Endothelial cell of umbilical vein (primary cell): Measurements from ENCODE around the gene DGKB. TPM values are rescaled to one million over a fixed set of nuclear protein-coding genes. Genes with fewer than 3 reads are reported as not detected.

Experiments
- BruUV-seq: library from RNA; stranded (reverse); fragments of 400-500 nt; replicated peaks from 2 replicates; lab custom pipeline; 2021; lab: Mats Ljungman, UMichigan
- CTCF ChIA-PET: fragments of 300-600, 350-600 bp; sonication (Branson Sonifier 250); formaldehyde crosslinking; loops from one replicate; lab custom pipeline; 2021; ENCODE audit warnings: antibody characterized with exemption, inconsistent platforms; lab: Charles Lee
- POLR2A ChIA-PET: fragments of 300-600, 350-600 bp; sonication (Branson Sonifier 250); formaldehyde crosslinking; loops from one replicate; lab custom pipeline; 2021; ENCODE audit warnings: antibody characterized with exemption, inconsistent platforms; lab: Charles Lee
- DNase-seq: peaks from one replicate; pipeline ENCODE4 v3.0.0-alpha.2; 2011; ENCODE audit warnings: low read depth, low spot score
- FAIRE-seq: peaks from 2 replicates; lab custom pipeline; 2011; peaks lifted over from hg19 to GRCh38; lab: Jason Lieb, UNC
- H2AFZ ChIP-seq: 2 replicates; pipeline ENCODE4 v1.6.0; 2012; ENCODE audit warnings: low read depth, low read length, control low read depth, inconsistent platforms
- H3K27ac ChIP-seq: 2 replicates; pipeline ENCODE4 v1.5.1; 2011; ENCODE audit warnings: low read depth, mild to moderate bottlenecking, control low read depth, low read length, moderate library complexity; ENCODE audit not compliant: insufficient read depth
- H3K27me3 ChIP-seq, 2 experiments: 2 replicates each; pipeline versions ENCODE4 v1.6.0 to v1.6.1; 2011; ENCODE audit warnings: low read length in 2 of 2, mixed read lengths in 1 of 2; ENCODE audit not compliant: control insufficient read depth in 2 of 2, insufficient read depth in 2 of 2
- H3K36me3 ChIP-seq, 2 experiments: 2 replicates in 1 of 2; 3 replicates in 1 of 2; pipeline ENCODE4 v1.5.1; 2011; ENCODE audit warnings: low read length in 2 of 2, mild to moderate bottlenecking in 1 of 2, moderate library complexity in 1 of 2; ENCODE audit not compliant: control insufficient read depth in 2 of 2, insufficient read depth in 2 of 2; ENCODE audit errors: extremely low read depth in 1 of 2
- H3K4me1 ChIP-seq: 3 replicates; pipeline ENCODE4 v1.5.1; 2011; ENCODE audit warnings: mild to moderate bottlenecking, low read length; ENCODE audit not compliant: control insufficient read depth, insufficient read depth; ENCODE audit errors: extremely low read depth
- H3K4me2 ChIP-seq: 2 replicates; pipeline ENCODE4 v1.6.1; 2011; ENCODE audit warnings: low read length, control low read depth, mixed read lengths; ENCODE audit not compliant: insufficient read depth
- H3K4me3 ChIP-seq, 3 experiments: fragments of 200-600 bp in 1 of 3; sonication (generic), shearing (Covaris generic) in 1 of 3; replicated peaks in 1 of 3; 2 replicates each; pipeline ENCODE4 v1.5.1; 2011 to 2016; ENCODE audit warnings: control low read depth in 3 of 3, low read length in 3 of 3, mild to moderate bottlenecking in 2 of 3, inconsistent platforms in 1 of 3, low read depth in 1 of 3, moderate library complexity in 1 of 3; ENCODE audit not compliant: insufficient read depth in 1 of 3
- H3K79me2 ChIP-seq: 2 replicates; pipeline ENCODE4 v1.6.0; 2012; ENCODE audit warnings: low read length, inconsistent platforms; ENCODE audit not compliant: control insufficient read depth, insufficient read depth
- H3K9ac ChIP-seq: replicated peaks from 2 replicates; pipeline ENCODE3; 2011; ENCODE audit warnings: low read length, control low read depth; ENCODE audit not compliant: insufficient read depth; ENCODE audit errors: extremely low read depth
- H3K9me1 ChIP-seq: replicated peaks from 3 replicates; pipeline ENCODE4 v1.6.0; 2011; ENCODE audit warnings: mild to moderate bottlenecking, low read length; ENCODE audit not compliant: control insufficient read depth, insufficient read depth; ENCODE audit errors: extremely low read depth
- H3K9me3 ChIP-seq: replicated peaks from 2 replicates; pipeline ENCODE4 v1.5.1; 2012; ENCODE audit warnings: low read length, inconsistent platforms; ENCODE audit not compliant: control insufficient read depth, insufficient read depth
- H4K20me1 ChIP-seq: replicated peaks from 2 replicates; pipeline ENCODE3; 2011; ENCODE audit warnings: mild to moderate bottlenecking, low read length; ENCODE audit not compliant: control insufficient read depth, insufficient read depth; ENCODE audit errors: extremely low read depth
- CTCF ChIP-seq, 2 donors: IDR thresholded peaks; 1 replicate in 1 of 2; 2 replicates in 1 of 2; pipeline ENCODE4 v1.5.1; 2011; ENCODE audit warnings: low read length in 2 of 2, mild to moderate bottlenecking in 2 of 2, moderate library complexity in 2 of 2, control low read depth in 1 of 2, inconsistent platforms in 1 of 2, low read depth in 1 of 2; ENCODE audit not compliant: insufficient read depth in 1 of 2; ENCODE audit errors: extremely low read depth in 1 of 2
- EZH2 ChIP-seq: IDR thresholded peaks from 2 replicates; pipeline ENCODE4 v1.6.1; 2012; ENCODE audit warnings: borderline replicate concordance, low read depth, mild to moderate bottlenecking, moderate library complexity, low read length, inconsistent platforms; ENCODE audit not compliant: severe bottlenecking
- FOS ChIP-seq: IDR thresholded peaks from 2 replicates; pipeline ENCODE4 v1.6.1; 2011; ENCODE audit warnings: mild to moderate bottlenecking, low read length, moderate library complexity, borderline replicate concordance; ENCODE audit not compliant: insufficient read depth
- GATA2 ChIP-seq: IDR thresholded peaks from 2 replicates; pipeline ENCODE4 v1.7.0; 2011; ENCODE audit warnings: low read depth, mild to moderate bottlenecking, moderate library complexity, mixed read lengths, low read length; ENCODE audit not compliant: insufficient read length, insufficient read depth
- JUN ChIP-seq: IDR thresholded peaks from 2 replicates; pipeline ENCODE4 v1.6.1; 2011; ENCODE audit warnings: borderline replicate concordance, low read depth; ENCODE audit not compliant: insufficient read length, insufficient read depth
- MAX ChIP-seq: IDR thresholded peaks from 2 replicates; pipeline ENCODE4 v1.6.1; 2011; ENCODE audit not compliant: insufficient read depth, insufficient read length
- MYC ChIP-seq: IDR thresholded peaks from one replicate; pipeline ENCODE4 v1.6.1; 2011; ENCODE audit warnings: mild to moderate bottlenecking, low read depth, low read length
- POLR2A ChIP-seq: IDR thresholded peaks from 2 replicates; pipeline ENCODE4 v1.6.1; 2012; ENCODE audit warnings: low read depth, mild to moderate bottlenecking, control low read depth, low read length
- POLR2AphosphoS5 ChIP-seq: IDR thresholded peaks from 2 replicates; pipeline ENCODE4 v1.6.1; 2012; ENCODE audit warnings: low read depth, mild to moderate bottlenecking, control low read depth, low read length, moderate library complexity; ENCODE audit not compliant: insufficient read depth
- dilution Hi-C: fragments of 300-500 bp; cut with MboI; formaldehyde crosslinking; loops from one replicate; pipeline ENCODE4 v1.15.0; 2019; ENCODE audit warnings: low sequenced_read_pairs; ENCODE audit not compliant: extremely low pct_ligation_motif_present
- intact Hi-C: fragments of 100-400 bp; cut with micrococcal nuclease; formaldehyde crosslinking; loops from one replicate; pipeline ENCODE4 v1.10.0; 2022
- polyA plus RNA-seq, 4 experiments: library from polyadenylated mRNA; depleted of rRNA in 3 of 4; stranded (reverse) in 3 of 4; unstranded in 1 of 4; fragments of >200 nt; gene quantifications; 2 replicates each; pipeline versions ENCODE4 v1.2.1 to v1.2.3, GENCODE V29; 2011 to 2012; ENCODE audit warnings: missing spikeins in 1 of 4
- total RNA-seq: library from RNA; stranded (reverse); gene quantifications from 2 replicates; pipeline ENCODE4 v1.2.3, GENCODE V29; 2021

DGKB gene
- total and polyA plus RNA-seq, 2 donors (not counting 3 experiments of a cell fraction or from before 2014, with no cell fraction given): not detected

GRCh38 chr7:14851610-14852009 lies 50.9 kb downstream of the DGKB start:
- Histone ChIP-seq H3K27me3 (no peaks in the 10 kb centered on the region), H3K4me3 (no peak overlapping the region), H2AFZ (no peak overlapping the region), H3K9me1 (no peaks in the 10 kb centered on the region), H3K36me3 (no peaks in the 10 kb centered on the region), H3K9me3 (no peaks in the 10 kb centered on the region), H3K4me1 (no peaks in the 10 kb centered on the region), H3K9ac (no peak overlapping the region), H3K4me2 (no peak overlapping the region), H3K27ac (no peak overlapping the region), H4K20me1 (no peaks in the 10 kb centered on the region), H3K79me2 (no peaks in the 10 kb centered on the region)
- FAIRE-seq (peak; percentile 18), DNase-seq (no peak)
- intact Hi-C loops: no loop called here
- ChIA-PET POLR2A (no interaction called here), CTCF (no interaction called here)
- TF ChIP-seq POLR2A: no peak
- no peak for TF ChIP-seq CTCF (IDR thresholded peaks at IDR 0.05; ENCODE audit: extremely low read depth in 1 of 2, insufficient read depth in 1 of 2, low read depth in 1 of 2, low read length in 2 of 2)
- no peak for TF ChIP-seq JUN
- TF ChIP-seq EZH2: no peak
- no peak for TF ChIP-seq MAX
- TF ChIP-seq GATA2: no peak
- no peak for TF ChIP-seq POLR2AphosphoS5
- TF ChIP-seq FOS: no peak
- no peak for TF ChIP-seq MYC
- dilution Hi-C loops: no loop called here
- BruUV-seq: no TSS peak
